Femur (tissue), 1 donor: ENCODE results near the gene TBC1D22A.
A peak's percentile ranks its signal among the peaks of the same experiment; 100 is the strongest.
"Not testable (repeated sequence)": the region's sequence is repeated elsewhere in the genome, so short reads cannot be mapped to it uniquely, and the experiment has no call there.

Experiments used
- DNase-seq: peaks from one replicate; pipeline ENCODE4 v3.0.0-alpha.2; 2017

TBC1D22A gene, protein sequence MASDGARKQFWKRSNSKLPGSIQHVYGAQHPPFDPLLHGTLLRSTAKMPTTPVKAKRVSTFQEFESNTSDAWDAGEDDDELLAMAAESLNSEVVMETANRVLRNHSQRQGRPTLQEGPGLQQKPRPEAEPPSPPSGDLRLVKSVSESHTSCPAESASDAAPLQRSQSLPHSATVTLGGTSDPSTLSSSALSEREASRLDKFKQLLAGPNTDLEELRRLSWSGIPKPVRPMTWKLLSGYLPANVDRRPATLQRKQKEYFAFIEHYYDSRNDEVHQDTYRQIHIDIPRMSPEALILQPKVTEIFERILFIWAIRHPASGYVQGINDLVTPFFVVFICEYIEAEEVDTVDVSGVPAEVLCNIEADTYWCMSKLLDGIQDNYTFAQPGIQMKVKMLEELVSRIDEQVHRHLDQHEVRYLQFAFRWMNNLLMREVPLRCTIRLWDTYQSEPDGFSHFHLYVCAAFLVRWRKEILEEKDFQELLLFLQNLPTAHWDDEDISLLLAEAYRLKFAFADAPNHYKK

DNA sequence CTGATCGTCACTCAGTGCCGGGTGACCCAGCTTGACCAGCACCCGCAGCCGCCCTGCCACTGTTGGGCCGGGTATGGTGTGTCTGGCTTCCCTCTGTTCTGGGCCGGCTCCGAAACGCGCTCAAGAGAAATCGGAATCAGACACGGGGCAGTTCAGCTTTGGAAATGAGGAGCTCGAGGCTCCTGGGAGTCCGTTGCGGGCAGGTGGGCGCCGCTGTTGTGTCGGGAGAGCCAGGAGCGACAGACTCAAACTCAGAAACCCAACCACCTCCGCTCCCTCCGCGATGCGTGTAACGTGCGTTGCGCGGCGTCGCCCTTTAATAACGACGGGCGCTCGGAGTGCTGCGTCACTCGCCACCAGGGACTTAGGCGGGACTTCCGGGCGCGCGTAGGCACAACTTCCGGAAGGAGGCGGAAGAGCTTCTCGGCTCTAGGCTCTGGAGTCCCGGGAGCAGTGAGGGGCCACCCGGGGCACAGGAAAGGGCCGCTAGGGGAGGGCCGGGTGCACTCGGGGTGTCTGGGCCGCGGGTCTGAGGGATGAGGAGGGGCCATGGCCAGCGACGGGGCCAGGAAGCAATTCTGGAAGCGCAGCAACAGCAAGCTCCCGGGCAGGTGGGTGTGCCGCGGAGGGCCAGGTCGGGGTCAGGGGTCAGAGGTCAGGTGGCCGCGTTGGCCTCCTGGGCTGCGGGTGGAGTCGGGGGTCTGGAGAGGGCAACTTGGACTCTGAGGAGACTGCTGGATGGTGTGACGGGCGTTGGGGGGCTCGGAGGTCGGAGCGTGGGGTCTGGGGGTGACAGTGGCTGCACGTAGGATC, at the start of gene TBC1D22A:
TSS of gene TBC1D22A (plus strand) at position 413 of the 813 bp plus-strand sequence. CDS start at position 550, 137 bp downstream.
- DNase-seq: peak; percentile 96

DNA sequence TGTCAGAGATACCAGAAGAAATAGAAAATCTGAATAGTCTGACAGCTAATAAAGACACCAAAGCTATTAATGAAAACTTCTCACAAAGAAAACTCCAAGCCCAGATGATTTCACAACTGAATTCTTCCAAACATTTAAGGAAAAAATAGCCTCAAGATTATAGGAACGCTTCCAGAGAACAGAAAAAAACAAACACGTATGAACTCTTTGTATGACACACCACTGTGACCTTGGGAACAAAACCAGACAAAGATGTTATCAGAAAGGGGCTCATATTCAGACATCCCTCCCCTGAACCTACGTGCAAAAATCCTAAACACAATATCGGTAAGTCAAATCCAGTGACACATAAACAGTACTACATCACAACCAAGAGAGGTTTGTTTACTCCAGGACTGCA, 47.9 kb upstream of the TBC1D22A start:
- no peak for DNase-seq

GRCh38 chr22:46719921-46720320, 42.5 kb upstream of the TBC1D22A start:
- DNase-seq: no peak

DNA sequence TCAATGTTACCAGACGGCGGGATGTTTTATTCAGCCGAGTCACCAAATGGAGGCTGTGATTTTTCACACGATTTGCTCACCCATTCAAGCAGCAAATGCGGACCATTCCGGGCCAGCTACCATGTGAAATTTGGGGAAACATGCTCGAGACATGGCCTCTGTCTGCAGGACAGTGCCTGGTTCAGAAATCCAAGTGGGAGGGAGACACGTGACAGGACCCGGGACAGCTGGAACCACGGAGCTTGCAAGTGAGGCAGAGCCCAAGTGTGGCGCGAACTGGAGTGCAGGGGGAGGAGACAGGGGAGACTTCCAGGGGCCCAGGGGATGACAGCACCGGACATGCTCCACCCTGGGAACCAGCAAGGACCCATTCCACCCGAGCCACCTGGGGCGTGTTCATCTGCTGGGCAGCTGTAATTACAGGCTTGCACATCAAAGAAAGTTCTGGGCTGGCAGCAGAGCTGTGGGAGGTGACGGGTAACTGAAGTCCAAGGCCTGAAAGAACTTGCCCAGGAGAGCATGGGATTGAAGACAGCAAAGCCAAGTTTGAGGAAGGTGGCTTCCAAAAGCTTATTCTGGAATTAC, 40.9 kb upstream of the TBC1D22A start:
- peak; percentile 62 for DNase-seq

DNA sequence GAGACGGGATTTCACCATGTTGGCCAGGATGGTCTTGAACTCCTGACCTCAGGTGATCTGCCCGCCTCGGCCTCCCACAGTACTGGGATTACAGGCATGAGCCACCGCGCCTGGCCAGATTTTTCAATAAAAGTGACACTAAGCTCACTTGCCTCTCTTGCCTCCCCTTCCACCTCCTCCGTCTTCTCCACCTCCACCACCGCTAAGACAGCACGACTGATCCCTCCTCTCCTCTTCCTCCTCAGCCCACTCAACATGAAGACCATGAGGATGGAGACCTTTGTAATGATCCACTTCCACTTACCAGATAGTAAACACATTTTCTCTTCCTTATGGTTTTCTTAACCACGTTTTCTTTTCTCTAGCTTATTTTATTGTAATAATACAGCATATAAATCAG, 38.6 kb upstream of the TBC1D22A start:
- no peak for DNase-seq

GRCh38 chr22:46725096-46725495, 37.4 kb upstream of the TBC1D22A start:
- no peak for DNase-seq

DNA sequence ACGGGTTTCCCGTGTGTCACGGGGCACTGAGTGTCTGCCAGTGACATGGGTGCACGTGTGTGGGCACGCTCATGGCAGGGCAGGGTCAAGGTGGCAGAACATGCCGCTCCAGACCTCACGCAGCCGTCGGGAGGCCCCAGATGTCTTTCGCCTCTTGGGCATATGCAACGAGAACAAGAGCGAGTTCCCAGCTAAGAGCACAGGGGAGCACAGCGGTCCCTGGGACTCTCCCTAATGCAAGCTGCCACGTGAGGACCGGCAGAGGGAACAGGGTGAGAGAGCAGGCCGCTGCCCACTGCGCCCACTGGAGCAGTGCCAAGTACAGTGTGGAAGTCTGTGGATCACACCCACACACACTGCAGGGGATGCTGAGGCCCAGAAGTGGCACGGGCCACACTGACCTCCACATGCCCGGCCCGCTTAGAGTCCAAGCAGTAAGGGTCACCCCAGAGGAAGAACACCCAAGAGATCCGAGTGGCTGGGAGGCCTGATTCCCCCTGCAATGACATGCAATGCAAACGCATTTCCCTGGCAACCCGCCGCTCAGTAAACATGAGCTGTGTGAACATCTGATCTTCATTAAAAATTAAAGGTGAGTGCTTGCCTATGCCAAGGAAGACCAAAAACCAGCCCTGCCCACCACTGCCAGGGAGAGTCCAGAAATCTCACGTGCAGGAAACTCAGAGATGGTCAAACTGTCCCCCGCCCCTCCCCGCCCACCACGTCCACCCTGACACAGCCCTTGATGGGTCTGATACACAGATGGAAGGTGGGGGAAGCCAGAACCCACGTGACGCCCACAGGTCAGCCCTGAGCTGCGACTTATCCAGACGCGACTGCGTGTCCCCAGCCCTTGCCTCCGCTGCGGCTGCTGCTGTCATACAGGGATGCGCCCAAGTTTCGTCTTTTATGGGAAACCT, 36.1 kb upstream of the TBC1D22A start:
- DNase-seq: no peak

DNA sequence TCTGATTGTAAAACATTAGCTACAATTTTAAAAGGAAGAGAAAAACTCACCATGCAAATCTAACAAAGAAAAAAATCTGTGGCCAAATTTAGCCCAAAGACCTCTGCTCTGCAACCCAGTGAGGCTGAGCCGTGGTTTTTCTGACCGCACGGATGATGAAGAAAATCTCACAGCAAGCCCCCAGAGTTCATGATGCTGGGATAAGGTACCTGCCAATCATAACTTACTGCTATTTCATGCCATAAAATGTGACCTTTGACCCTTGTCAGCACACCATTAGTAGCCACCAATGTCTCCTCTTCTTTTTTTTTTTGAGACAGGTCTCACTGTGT, 35.5 kb upstream of the TBC1D22A start:
- no peak for DNase-seq

DNA sequence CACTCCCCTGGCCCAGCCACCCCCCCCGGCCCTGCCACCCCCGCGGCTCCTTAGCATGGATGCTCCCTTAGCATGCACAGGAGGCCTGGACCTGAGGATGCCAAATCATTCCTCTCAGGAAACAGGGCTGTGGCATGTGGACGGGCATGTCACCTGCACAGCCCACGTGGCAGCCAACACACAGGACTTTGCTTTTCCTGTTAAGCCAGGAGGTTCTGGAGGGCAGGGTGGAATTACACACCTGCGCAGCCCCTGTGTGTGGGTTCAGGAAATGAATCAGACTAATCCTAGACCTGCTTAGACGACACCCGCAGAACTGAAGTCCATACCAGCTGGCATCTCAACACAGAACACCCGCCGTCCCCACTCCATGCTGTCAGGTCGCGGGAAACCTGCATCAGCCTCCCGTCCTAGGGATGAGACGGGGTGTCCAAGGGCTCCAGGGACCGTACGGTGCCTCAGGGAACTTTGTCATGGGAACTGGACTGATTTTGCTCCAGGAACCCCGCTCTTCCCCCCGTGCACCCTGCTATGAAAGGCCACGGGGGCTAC, 34.6 kb upstream of the TBC1D22A start:
- no peak for DNase-seq

- DNase-seq: no peak
Measured at GRCh38 chr22:46728470-46728869, 34.0 kb upstream of the TBC1D22A start.

- DNase-seq: no peak
Measured at GRCh38 chr22:46730568-46731245, 31.7 kb upstream of the TBC1D22A start.

- no peak for DNase-seq
Measured at GRCh38 chr22:46731246-46732040, 31.0 kb upstream of the TBC1D22A start.

DNA sequence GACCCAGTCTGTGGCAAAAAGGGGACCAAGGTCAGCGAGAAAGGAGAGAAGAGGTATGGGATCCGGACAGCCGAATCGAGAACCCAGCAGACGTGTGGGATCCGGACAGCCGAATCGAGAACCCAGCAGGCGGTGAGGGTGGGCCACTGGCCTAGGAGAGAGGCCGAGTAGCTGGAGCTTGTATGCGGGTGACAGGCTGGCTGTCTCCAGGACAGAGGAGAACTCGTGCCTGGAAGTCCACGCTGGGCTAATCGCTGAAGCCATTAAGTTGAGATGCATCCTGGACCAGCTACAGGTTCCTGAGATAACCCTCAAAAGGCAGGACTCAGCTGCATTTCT, 30.4 kb upstream of the TBC1D22A start:
- DNase-seq: no peak

DNA sequence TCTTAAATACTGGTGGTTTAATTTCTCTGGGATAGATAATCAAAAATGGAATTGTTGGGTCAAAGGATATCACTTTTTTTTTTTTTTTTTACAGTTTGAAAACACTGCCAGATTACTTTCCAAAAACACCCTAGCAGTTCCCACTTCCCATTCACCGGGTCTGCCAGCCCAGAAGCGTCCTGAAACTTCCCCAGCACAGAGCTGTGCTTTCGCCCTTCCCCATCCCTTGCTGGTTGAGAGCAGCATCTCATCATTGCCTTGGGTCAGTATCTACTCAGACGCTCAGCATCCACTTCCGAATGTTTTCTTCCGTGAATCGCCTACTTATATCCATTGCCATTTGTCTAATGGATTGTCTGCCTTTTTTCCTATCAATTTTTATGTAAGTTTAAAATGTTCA, 29.9 kb upstream of the TBC1D22A start:
- no peak for DNase-seq

GRCh38 chr22:46734213-46734722, 28.2 kb upstream of the TBC1D22A start:
- DNase-seq: not testable (repeated sequence)

DNA sequence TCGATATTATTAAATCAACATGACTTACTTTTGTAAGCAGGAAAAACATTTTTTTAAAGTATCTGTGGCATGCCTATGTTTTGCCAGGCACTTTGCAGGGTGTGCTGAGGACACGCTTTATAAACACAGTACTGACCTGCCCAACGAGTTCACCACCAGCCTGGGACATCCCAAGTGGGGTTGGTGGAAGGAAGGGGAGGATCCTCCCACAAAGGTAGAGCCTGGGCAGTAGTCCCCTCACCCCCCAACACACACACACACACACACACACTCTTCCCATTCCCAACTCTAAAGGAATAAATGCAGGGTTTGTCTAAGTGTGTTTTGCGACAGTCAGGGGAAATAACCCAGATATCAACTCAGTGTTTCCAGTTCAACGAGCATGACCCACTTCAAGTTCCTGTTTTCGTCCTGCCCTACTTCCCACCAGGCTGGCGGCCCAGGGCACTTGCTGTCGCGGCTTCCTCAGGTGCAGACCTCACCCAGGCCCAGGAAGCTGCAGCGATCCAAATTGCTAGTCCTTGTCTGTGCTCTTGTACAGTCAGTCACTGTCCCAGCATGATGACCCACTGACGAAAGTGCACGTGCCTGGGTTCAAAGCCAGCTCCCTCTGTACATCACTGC, 27.5 kb upstream of the TBC1D22A start:
- DNase-seq: no peak

DNA sequence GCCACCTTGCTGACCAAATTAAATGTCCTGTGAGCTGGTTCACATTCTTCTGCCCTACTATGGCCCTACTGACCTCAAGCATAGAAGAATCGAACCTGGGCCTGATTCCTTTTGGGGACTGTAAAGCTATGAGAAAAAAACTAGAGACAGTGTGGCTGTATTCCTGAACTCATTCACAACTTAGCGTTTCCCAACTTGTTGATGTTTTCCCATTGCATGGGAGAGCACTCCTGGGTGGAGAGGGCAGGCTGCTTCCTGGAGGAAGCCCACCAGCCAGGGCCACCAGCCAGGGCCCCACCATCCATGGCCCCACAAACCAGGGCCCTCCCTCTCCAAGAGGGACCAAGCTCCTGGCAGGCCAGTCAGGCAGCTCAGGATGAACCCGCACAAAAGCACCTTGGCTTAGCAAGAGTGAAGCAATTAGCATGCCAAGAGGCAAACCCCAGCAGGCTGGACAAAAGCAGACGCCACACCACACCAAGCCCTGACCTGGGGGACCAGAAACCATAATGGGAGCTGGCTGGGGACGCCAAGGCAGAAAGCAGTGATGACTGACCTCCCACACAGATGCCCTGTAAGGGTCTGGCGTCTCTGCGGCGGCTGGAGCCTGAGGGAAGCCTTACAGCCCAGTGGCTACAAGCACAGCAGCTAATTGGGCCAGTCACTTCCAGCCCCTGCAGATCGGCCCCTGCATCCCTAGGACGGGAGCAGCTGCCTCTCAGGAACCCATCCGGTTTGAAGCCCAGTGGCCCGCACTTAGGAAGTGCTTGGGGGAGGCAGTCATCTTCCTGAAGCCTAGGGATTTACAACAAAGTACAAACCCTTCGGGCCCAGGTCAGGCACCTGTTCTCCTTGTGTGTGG, 26.5 kb upstream of the TBC1D22A start:
- DNase-seq: no peak

DNA sequence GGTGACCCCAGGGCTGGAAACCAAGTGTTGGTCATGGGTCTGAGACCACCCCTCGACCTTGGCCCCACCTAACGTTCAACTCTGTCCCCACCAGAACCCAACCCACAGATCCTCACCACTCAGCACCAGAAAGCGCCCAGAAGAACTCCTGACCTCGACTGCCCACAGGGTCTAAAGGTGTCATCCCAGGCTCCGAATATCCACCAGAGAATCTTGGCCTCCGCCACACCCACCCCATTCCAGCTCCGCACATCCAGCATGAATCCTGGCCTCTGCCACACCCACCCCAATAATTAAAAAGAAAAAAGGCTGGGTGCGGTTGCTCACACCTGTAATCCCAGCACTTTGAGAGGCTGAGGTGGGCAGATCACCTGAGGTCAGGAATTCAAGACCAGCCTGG, 25.7 kb upstream of the TBC1D22A start:
- no peak for DNase-seq
